Panc1 (cell line): ENCODE data around the gene STYK1. TPM values are rescaled to one million over a fixed set of nuclear protein-coding genes. Genes with fewer than 3 reads are reported as not detected.

Experiments used
- ATAC-seq: fragments of 200-7000 bp; cut with Tn5 transposase; 2 replicates; pipeline ENCODE4 v1.9.1; 2020; ENCODE audit warnings: mild to moderate bottlenecking, moderate library complexity
- BruUV-seq: library from RNA; stranded (reverse); fragments of 400-500 nt; replicated peaks from 2 replicates; lab custom pipeline; 2021; lab: Mats Ljungman, UMichigan
- CTCF ChIA-PET: fragments of 300-600 bp; sonication (Branson Sonifier 250); formaldehyde crosslinking; loops from one replicate; lab custom pipeline; 2022; ENCODE audit warnings: antibody characterized with exemption; lab: Charles Lee
- POLR2A ChIA-PET: fragments of 300-600 bp; sonication (Branson Sonifier 250); formaldehyde crosslinking; loops from one replicate; lab custom pipeline; 2022; ENCODE audit warnings: antibody characterized with exemption; lab: Charles Lee
- DNase-seq: peaks from one replicate; pipeline ENCODE4 v3.0.0-alpha.2; 2010; ENCODE audit warnings: low read depth, low spot score
- H3K27ac ChIP-seq: 2 replicates; pipeline ENCODE4 v1.5.1; 2011; ENCODE audit warnings: mild to moderate bottlenecking, low read length, inconsistent platforms
- H3K27me3 ChIP-seq: fragments of 200-500 bp; sonication (Bioruptor generic); 2 replicates; pipeline ENCODE4 v1.6.0; 2014; ENCODE audit warnings: low read length, inconsistent platforms; ENCODE audit not compliant: control insufficient read depth, insufficient read depth
- H3K36me3 ChIP-seq: fragments of 200-500 bp; sonication (Bioruptor generic); 2 replicates; pipeline ENCODE4 v1.5.1; 2014; ENCODE audit warnings: inconsistent platforms, mild to moderate bottlenecking, low read length, moderate library complexity; ENCODE audit not compliant: control insufficient read depth, insufficient read depth
- H3K4me1 ChIP-seq: 2 replicates; pipeline ENCODE4 v1.5.1; 2011; ENCODE audit warnings: inconsistent platforms, mild to moderate bottlenecking, low read length, moderate library complexity; ENCODE audit not compliant: control insufficient read depth, insufficient read depth
- H3K4me3 ChIP-seq, 2 experiments: 2 replicates each; pipeline ENCODE4 v1.5.1; 2011 to 2012; ENCODE audit warnings: low read depth in 2 of 2, low read length in 2 of 2, mild to moderate bottlenecking in 2 of 2, inconsistent platforms in 1 of 2, moderate library complexity in 1 of 2
- H3K9me3 ChIP-seq: fragments of 200-500 bp; sonication (Bioruptor generic); 2 replicates; pipeline ENCODE4 v1.5.1; 2014; ENCODE audit warnings: low read depth, mild to moderate bottlenecking, inconsistent platforms, low read length, moderate library complexity; ENCODE audit not compliant: control insufficient read depth, insufficient read depth
- CTCF ChIP-seq: fragments of 450-650 bp; IDR thresholded peaks from 2 replicates; pipeline ENCODE4 v1.5.1; 2017; ENCODE audit warnings: mild to moderate bottlenecking
- POLR2AphosphoS5 ChIP-seq: IDR thresholded peaks from 2 replicates; pipeline ENCODE4 v1.6.1; 2012; ENCODE audit warnings: mild to moderate bottlenecking, low read depth, low read length, moderate library complexity
- REST ChIP-seq, 2 experiments: IDR thresholded peaks; 2 replicates each; pipeline ENCODE4 v1.6.1; 2011 to 2012; ENCODE audit warnings: low read depth in 2 of 2, control low read depth in 1 of 2, low read length in 1 of 2, mild to moderate bottlenecking in 1 of 2, moderate library complexity in 1 of 2; ENCODE audit not compliant: insufficient read depth in 1 of 2
- SIN3A ChIP-seq: IDR thresholded peaks from 2 replicates; pipeline ENCODE4 v1.6.1; 2012; ENCODE audit warnings: low read depth, mild to moderate bottlenecking, low read length, moderate library complexity, borderline replicate concordance; ENCODE audit not compliant: insufficient read depth
- TCF7L2 ChIP-seq: IDR thresholded peaks from 2 replicates; pipeline ENCODE4 v1.6.1; 2011; ENCODE audit warnings: mild to moderate bottlenecking, low read depth, low read length, inconsistent platforms
- in situ Hi-C: cut with HindIII; loops from 2 replicates; pipeline ENCODE4 v1.10.0; 2016; ENCODE audit warnings: low sequenced_read_pairs, low pct_unique_long_range_greater_than_20kb
- intact Hi-C: fragments of 100-400 bp; cut with micrococcal nuclease; formaldehyde crosslinking; loops from one replicate; pipeline ENCODE4 v1.10.0; 2022; ENCODE audit not compliant: unreplicated experiment
- total RNA-seq: library from RNA; stranded (reverse); gene quantifications from one replicate; pipeline ENCODE4 v1.2.1, GENCODE V29; 2021; ENCODE audit not compliant: unreplicated experiment

The STYK1 gene
- total RNA-seq, 1 experiment from 2014 or later = 0.85 TPM

GRCh38 chr12:10623131-10623530 lies 50.7 kb downstream of the STYK1 start:
- POLR2A ChIA-PET = no interaction called here
- in situ Hi-C loops (no loop called here), intact Hi-C loops (no loop called here)
- H3K27me3 ChIP-seq = no peaks in the 10 kb centered on the region
- no TSS peak for BruUV-seq
- no peak for DNase-seq
- H3K4me1 ChIP-seq = no peaks in the 10 kb centered on the region
- H3K36me3 ChIP-seq = no peaks in the 10 kb centered on the region
- TF ChIP-seq SIN3A = no peak
- no peak for TF ChIP-seq TCF7L2
- no peak for TF ChIP-seq POLR2AphosphoS5
- no peak for TF ChIP-seq REST (IDR thresholded peaks at IDR 0.05; ENCODE audit: insufficient read depth in 1 of 2, low read depth in 2 of 2, low read length in 1 of 2)
- no peak for TF ChIP-seq CTCF
- ATAC-seq = no peak
- no peak overlapping the region for H3K4me3 ChIP-seq
- no peak overlapping the region for H3K27ac ChIP-seq
- no peaks in the 10 kb centered on the region for H3K9me3 ChIP-seq
- CTCF ChIA-PET = no interaction called here

- Histone ChIP-seq H3K4me1 (no peaks in the 10 kb centered on the region), H3K27me3 (no peaks in the 10 kb centered on the region), H3K4me3 (no peak overlapping the region), H3K36me3 (no peaks in the 10 kb centered on the region), H3K27ac (no peak overlapping the region), H3K9me3 (no peaks in the 10 kb centered on the region)
- in situ Hi-C loops (no loop called here), intact Hi-C loops (no loop called here)
- ChIA-PET CTCF (interaction anchor here (0.6 kb wide), 1 partner anchor 42 kb away, joined by 3 read pairs; no protein-coding TSS in a partner anchor), POLR2A (no interaction called here)
- DNase-seq (no peak), ATAC-seq (no peak)
- BruUV-seq = no TSS peak
- TF ChIP-seq TCF7L2 = no peak
- TF ChIP-seq CTCF = no peak
- no peak for TF ChIP-seq REST (IDR thresholded peaks at IDR 0.05; ENCODE audit: insufficient read depth in 1 of 2, low read depth in 2 of 2, low read length in 1 of 2)
- TF ChIP-seq SIN3A = no peak
- TF ChIP-seq POLR2AphosphoS5 = no peak
Measured at GRCh38 chr12:10621278-10621677, 52.6 kb downstream of the STYK1 start.
